GM19193 (cell line): ENCODE data around the gene GARIN1A.

Source experiments
- POLR2A ChIP-seq: IDR thresholded peaks from 4 replicates; pipeline ENCODE4 v1.6.1; 2011; ENCODE audit not compliant: insufficient read depth, insufficient read length; ENCODE audit errors: extremely low read depth

Gene GARIN1A

GRCh38 chr7:128718967-128719642 lies 47.0 kb downstream of the GARIN1A start:
- no peak for TF ChIP-seq POLR2A

GRCh38 chr7:128721376-128721775 lies 49.3 kb downstream of the GARIN1A start:
- TF ChIP-seq POLR2A: no peak
